A549 (cell line): ENCODE data around the gene ENGASE.

Experiments
- FOSB ChIP-seq: fragments of 250-450 bp; sonication (Bioruptor Pico); IDR thresholded peaks from 2 replicates; pipeline ENCODE4 v1.5.0; 2020; ENCODE audit warnings: mild to moderate bottlenecking, moderate library complexity
- FOSL2 ChIP-seq, 2 experiments: fragments of 450-650 bp in 1 of 2; fragments of >200 bp in 1 of 2; sonication (Bioruptor Twin) in 1 of 2; formaldehyde crosslinking; IDR thresholded peaks; 2 replicates each; pipeline versions ENCODE4 v1.5.0 to v1.6.1; 2016 to 2020; ENCODE audit warnings: mild to moderate bottlenecking in 1 of 2, moderate library complexity in 1 of 2
- KDM1A ChIP-seq: fragments of 200-600 bp; sonication (generic); IDR thresholded peaks from 2 replicates; pipeline ENCODE4 v1.6.1; 2016; ENCODE audit warnings: low read depth, mild to moderate bottlenecking
- MYC ChIP-seq: IDR thresholded peaks from 2 replicates; pipeline ENCODE4 v1.6.1; 2012; ENCODE audit warnings: mild to moderate bottlenecking, inconsistent platforms, low read length, improper control_type of control experiment, borderline replicate concordance
- NR3C1 ChIP-seq: fragments of >200 bp; sonication (Bioruptor Twin); formaldehyde crosslinking; IDR thresholded peaks from 3 replicates; pipeline ENCODE4 v1.6.1; 2017
- TF ChIP-seq, protein P1 (sequence below): fragments of >200 bp; sonication (Bioruptor Twin); formaldehyde crosslinking; IDR thresholded peaks from 3 replicates; pipeline ENCODE4 v1.5.1; 2016
- TF ChIP-seq, protein P2 (sequence below): IDR thresholded peaks from 2 replicates; pipeline ENCODE4 v1.6.1; 2012

DNA sequence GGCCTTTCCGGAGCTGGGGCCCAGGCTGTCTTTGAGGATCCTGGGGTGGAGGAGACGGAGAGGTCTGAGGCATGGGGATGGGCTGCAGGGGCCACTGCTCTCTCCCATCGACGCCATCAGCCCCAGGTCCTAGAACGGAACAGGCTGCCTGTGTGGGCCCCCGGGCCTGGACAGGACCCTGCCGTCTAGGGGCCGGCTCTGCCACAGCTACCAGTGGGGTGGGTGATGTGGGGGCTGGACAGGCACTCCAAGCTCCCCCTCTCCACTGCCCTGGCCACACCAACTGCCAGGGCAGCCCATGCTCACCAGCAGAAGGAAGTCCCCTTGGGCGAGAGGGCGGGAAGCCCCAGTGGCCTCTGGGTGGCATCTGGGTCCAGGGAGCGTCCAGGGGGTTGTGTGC lies 37.8 kb downstream of the ENGASE start:
- TF ChIP-seq FOSL2 (IDR thresholded peaks at IDR 0.05) (no peak), FOSL2 (CRISPR knock-in tag; IDR thresholded peaks at IDR 0.05) (no peak), NR3C1 (no peak), MYC (no peak), KDM1A (no peak), FOSB (CRISPR knock-in tag) (no peak)
- TF ChIP-seq, protein P1, sequence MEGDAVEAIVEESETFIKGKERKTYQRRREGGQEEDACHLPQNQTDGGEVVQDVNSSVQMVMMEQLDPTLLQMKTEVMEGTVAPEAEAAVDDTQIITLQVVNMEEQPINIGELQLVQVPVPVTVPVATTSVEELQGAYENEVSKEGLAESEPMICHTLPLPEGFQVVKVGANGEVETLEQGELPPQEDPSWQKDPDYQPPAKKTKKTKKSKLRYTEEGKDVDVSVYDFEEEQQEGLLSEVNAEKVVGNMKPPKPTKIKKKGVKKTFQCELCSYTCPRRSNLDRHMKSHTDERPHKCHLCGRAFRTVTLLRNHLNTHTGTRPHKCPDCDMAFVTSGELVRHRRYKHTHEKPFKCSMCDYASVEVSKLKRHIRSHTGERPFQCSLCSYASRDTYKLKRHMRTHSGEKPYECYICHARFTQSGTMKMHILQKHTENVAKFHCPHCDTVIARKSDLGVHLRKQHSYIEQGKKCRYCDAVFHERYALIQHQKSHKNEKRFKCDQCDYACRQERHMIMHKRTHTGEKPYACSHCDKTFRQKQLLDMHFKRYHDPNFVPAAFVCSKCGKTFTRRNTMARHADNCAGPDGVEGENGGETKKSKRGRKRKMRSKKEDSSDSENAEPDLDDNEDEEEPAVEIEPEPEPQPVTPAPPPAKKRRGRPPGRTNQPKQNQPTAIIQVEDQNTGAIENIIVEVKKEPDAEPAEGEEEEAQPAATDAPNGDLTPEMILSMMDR: no peak
- TF ChIP-seq, protein P2, sequence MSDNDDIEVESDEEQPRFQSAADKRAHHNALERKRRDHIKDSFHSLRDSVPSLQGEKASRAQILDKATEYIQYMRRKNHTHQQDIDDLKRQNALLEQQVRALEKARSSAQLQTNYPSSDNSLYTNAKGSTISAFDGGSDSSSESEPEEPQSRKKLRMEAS: no peak
